K562 (cell line): ENCODE data around the gene SELENOK. TPM values are rescaled to one million over a fixed set of nuclear protein-coding genes. Genes with fewer than 3 reads are reported as not detected.
A peak's percentile ranks its signal among the peaks of the same experiment; 100 is the strongest.

Source experiments
- ATAC-seq: fragments of 200-7000 bp; cut with Tn5 transposase; 3 replicates; pipeline ENCODE4 v1.9.1; 2020; ENCODE audit warnings: moderate library complexity
- BruUV-seq: library from RNA; stranded (reverse); fragments of 400-500 nt; replicated peaks from 2 replicates; lab custom pipeline; 2021; lab: Mats Ljungman, UMichigan
- CTCF ChIA-PET: fragments of 300-600 bp; formaldehyde crosslinking; extraction: SDS; loops from one replicate; lab custom pipeline; 2021; ENCODE audit warnings: low intra/inter-chr PET ratio; lab: Yijun Ruan, JAX
- POLR2A ChIA-PET: fragments of 300-600, 350-650 bp; sonication (Branson Sonifier 250); formaldehyde crosslinking; extraction: SDS; loops from one replicate; lab custom pipeline; 2021; ENCODE audit warnings: antibody characterized with exemption, inconsistent platforms; lab: Yijun Ruan, JAX
- DNase-seq, 4 experiments: peaks; one replicate each; pipeline versions ENCODE4 v3.0.0 to v3.0.0-alpha.2; 2011 to 2018; ENCODE audit warnings: low spot score in 3 of 4, mixed read lengths in 3 of 4; ENCODE audit errors: extremely low read depth in 1 of 4
- FAIRE-seq: peaks from 2 replicates; lab custom pipeline; 2011; peaks lifted over from hg19 to GRCh38; lab: Jason Lieb, UNC
- H2AFZ ChIP-seq: 2 replicates; pipeline ENCODE4 v1.6.0; 2011; ENCODE audit warnings: low read depth, low read length, control low read depth, inconsistent platforms
- H3K27ac ChIP-seq: fragments of 200-600 bp; 3 replicates; pipeline ENCODE4 v1.8.0; 2011; ENCODE audit warnings: low read depth, mild to moderate bottlenecking, control low read depth, inconsistent platforms, low read length, moderate library complexity, mixed read lengths; ENCODE audit errors: extremely low read depth
- H3K27me3 ChIP-seq, 2 experiments: fragments of 300-600 bp in 1 of 2; 2 replicates in 1 of 2; 3 replicates in 1 of 2; pipeline versions ENCODE4 v1.6.0 to v1.8.0; 2011; ENCODE audit warnings: inconsistent platforms in 2 of 2, low read length in 2 of 2, mild to moderate bottlenecking in 1 of 2, mixed read lengths in 1 of 2, moderate library complexity in 1 of 2; ENCODE audit not compliant: control insufficient read depth in 2 of 2, insufficient read depth in 2 of 2
- H3K36me3 ChIP-seq: fragments of 300-600 bp; 3 replicates; pipeline ENCODE4 v1.8.0; 2011; ENCODE audit warnings: mild to moderate bottlenecking, low read length, inconsistent platforms; ENCODE audit not compliant: control insufficient read depth, insufficient read depth
- H3K4me1 ChIP-seq, 2 experiments: fragments of 200-600 bp in 1 of 2; replicated peaks in 1 of 2; 2 replicates in 1 of 2; 3 replicates in 1 of 2; pipeline versions ENCODE4 v1.5.1 to v1.8.0; 2011; ENCODE audit warnings: inconsistent platforms in 2 of 2, low read length in 2 of 2, mild to moderate bottlenecking in 1 of 2, mixed read lengths in 1 of 2, moderate library complexity in 1 of 2; ENCODE audit not compliant: control insufficient read depth in 2 of 2, insufficient read depth in 2 of 2
- H3K4me2 ChIP-seq: 2 replicates; pipeline ENCODE4 v1.6.1; 2011; ENCODE audit warnings: low read length, control low read depth, inconsistent platforms, mixed read lengths; ENCODE audit not compliant: insufficient read depth
- H3K4me3 ChIP-seq: fragments of 200-600 bp; sonication (generic), shearing (Covaris generic); 2 replicates; pipeline ENCODE4 v1.5.1; 2016; ENCODE audit warnings: control low read depth, inconsistent platforms
- H3K79me2 ChIP-seq: fragments of 200-600 bp; 3 replicates; pipeline ENCODE4 v1.8.0; 2011; ENCODE audit warnings: low read length, inconsistent platforms; ENCODE audit not compliant: control insufficient read depth, insufficient read depth
- H3K9ac ChIP-seq, 2 experiments: 2 replicates each; pipeline versions ENCODE4 v1.6.0 to v1.6.1; 2011; ENCODE audit warnings: low read depth in 2 of 2, low read length in 2 of 2, control low read depth in 1 of 2, inconsistent platforms in 1 of 2, mild to moderate bottlenecking in 1 of 2, mixed read lengths in 1 of 2; ENCODE audit not compliant: insufficient read depth in 1 of 2
- H3K9me1 ChIP-seq: one replicate; pipeline ENCODE4 v1.6.0; 2011; ENCODE audit warnings: inconsistent platforms, mild to moderate bottlenecking, low read length, moderate library complexity; ENCODE audit not compliant: control insufficient read depth, insufficient read depth
- H3K9me3 ChIP-seq: replicated peaks from 2 replicates; pipeline ENCODE4 v1.5.1; 2011; ENCODE audit warnings: low read depth, low read length, inconsistent platforms; ENCODE audit not compliant: control insufficient read depth, insufficient read depth
- H4K20me1 ChIP-seq: replicated peaks from 2 replicates; pipeline ENCODE4 v1.6.1; 2011; ENCODE audit warnings: low read length, inconsistent platforms, mixed read lengths; ENCODE audit not compliant: control insufficient read depth, insufficient read depth
- CBFA2T2 ChIP-seq: fragments of 450-650 bp; conservative IDR thresholded peaks from 2 replicates; pipeline ENCODE4 v1.6.1; 2017; ENCODE audit warnings: mild to moderate bottlenecking
- CCAR2 ChIP-seq: fragments of 200-400 bp; formaldehyde crosslinking; IDR thresholded peaks from 2 replicates; pipeline ENCODE4 v1.6.1; 2017; ENCODE audit warnings: mild to moderate bottlenecking, low read depth, low read length
- CHCHD3 ChIP-seq: fragments of 250-450 bp; sonication (Bioruptor Pico); IDR thresholded peaks from 2 replicates; pipeline ENCODE4 v2.1.2; 2022; ENCODE audit warnings: mild to moderate bottlenecking
- E2F3 ChIP-seq: fragments of 250-450 bp; sonication (Bioruptor Pico); IDR thresholded peaks from 2 replicates; pipeline ENCODE4 v1.4.0; 2020; ENCODE audit warnings: mild to moderate bottlenecking
- KDM2B ChIP-seq: fragments of 250-450 bp; sonication (Bioruptor Pico); IDR thresholded peaks from 2 replicates; pipeline ENCODE4 v1.8.0; 2021; ENCODE audit warnings: mild to moderate bottlenecking, moderate library complexity
- NBN ChIP-seq: fragments of 450-650 bp; IDR thresholded peaks from 2 replicates; pipeline ENCODE4 v1.6.1; 2016; ENCODE audit warnings: low read depth, mild to moderate bottlenecking
- PHF21A ChIP-seq: fragments of 450-650 bp; IDR thresholded peaks from 2 replicates; pipeline ENCODE4 v1.6.1; 2017; ENCODE audit warnings: low read depth, borderline replicate concordance
- POU5F1 ChIP-seq: fragments of 150-350 bp; IDR thresholded peaks from 2 replicates; pipeline ENCODE4 v1.6.1; 2014; ENCODE audit warnings: borderline replicate concordance, low read length, low read depth, mild to moderate bottlenecking; ENCODE audit not compliant: partially characterized antibody
- RNF2 ChIP-seq: sonication (generic); IDR thresholded peaks from 2 replicates; pipeline ENCODE4 v1.6.1; 2016
- SETDB1 ChIP-seq: IDR thresholded peaks from one replicate; pipeline ENCODE4 v1.6.1; 2012; ENCODE audit warnings: low read length, control low read depth, inconsistent platforms
- SMARCC2 ChIP-seq: fragments of 450-650 bp; IDR thresholded peaks from 2 replicates; pipeline ENCODE4 v1.6.1; 2017; ENCODE audit warnings: antibody characterized with exemption, moderate library complexity, mild to moderate bottlenecking, low read depth
- SREBF2 ChIP-seq: sonication (generic); formaldehyde crosslinking; IDR thresholded peaks from 2 replicates; pipeline ENCODE4 v1.4.0; 2020; ENCODE audit warnings: mild to moderate bottlenecking, missing genetic modification reagents
- STAG1 ChIP-seq: sonication (generic); formaldehyde crosslinking; IDR thresholded peaks from 2 replicates; pipeline ENCODE4 v1.5.0; 2020; ENCODE audit warnings: missing genetic modification reagents, borderline replicate concordance
- ZNF12 ChIP-seq: sonication (generic); formaldehyde crosslinking; IDR thresholded peaks from 2 replicates; pipeline ENCODE4 v1.4.0; 2020; ENCODE audit warnings: mild to moderate bottlenecking, missing genetic modification reagents
- ZNF134 ChIP-seq: fragments of 250-450 bp; sonication (Bioruptor Pico); conservative IDR thresholded peaks from 2 replicates; pipeline ENCODE4 v1.4.0; 2020
- ZNF197 ChIP-seq: fragments of 200-800 bp; sonication (Bioruptor generic); IDR thresholded peaks from 2 replicates; pipeline ENCODE4 v1.6.1; 2016; ENCODE audit warnings: low read depth, missing genetic modification characterization, missing compliant biosample characterization
- ZNF57 ChIP-seq: fragments of 450-650 bp; formaldehyde crosslinking; IDR thresholded peaks from 2 replicates; pipeline ENCODE4 v1.4.0; 2020; ENCODE audit warnings: mild to moderate bottlenecking, moderate library complexity
- ZNF76 ChIP-seq: fragments of 250-450 bp; sonication (Bioruptor Pico); IDR thresholded peaks from 2 replicates; pipeline ENCODE4 v1.4.0; 2020; ENCODE audit warnings: mild to moderate bottlenecking, moderate library complexity, borderline replicate concordance
- WGBS: fragments of 100-300 bp; shearing (Covaris generic); methylation state at CpG from one replicate; pipeline ENCODE4 v1.1.6; 2016; ENCODE audit warnings: low coverage, mixed read lengths; ENCODE audit not compliant: insufficient coverage; ENCODE audit errors: missing lambda C conversion rate; 5-methylcytosine and 5-hydroxymethylcytosine counted together
- in situ Hi-C: fragments of 300-500 bp; cut with MboI; formaldehyde crosslinking; loops from 4 replicates; pipeline ENCODE4 v1.15.0; 2018; ENCODE audit warnings: inconsistent platforms, mixed read lengths
- intact Hi-C: fragments of 100-400 bp; cut with micrococcal nuclease; formaldehyde crosslinking; loops from 2 replicates; pipeline ENCODE4 v1.14.2; 2022
- polyA plus RNA-seq, 8 experiments: library from polyadenylated mRNA; depleted of rRNA in 4 of 8; stranded (reverse) in 5 of 8; unstranded in 3 of 8; fragments of >200 nt; fragmentation: Nextera tagmentation in 2 of 8; fragmentation: Illumina TruSeq in 1 of 8; extraction: Ambion mirVana in 2 of 8; extraction: Trizol in 1 of 8; gene quantifications; 2 replicates each; pipeline versions ENCODE4 v1.2.1 to v1.2.3, GENCODE V29; 2011 to 2014; ENCODE audit warnings: inconsistent platforms in 1 of 8, missing spikeins in 1 of 8
- total RNA-seq, 7 experiments: library from RNA; depleted of rRNA in 6 of 7; stranded (reverse); fragments of >200 nt in 6 of 7; fragmentation: Illumina TruSeq in 2 of 7; extraction: Trizol in 2 of 7; gene quantifications; 2 replicates each; pipeline versions ENCODE4 v1.2.1 to v1.2.3, GENCODE V29; 2011 to 2021; ENCODE audit warnings: low replicate concordance in 1 of 7
- TF ChIP-seq, protein P1 (sequence below): fragments of 250-450 bp; sonication (Bioruptor Pico); IDR thresholded peaks from 2 replicates; pipeline ENCODE4 v1.8.0; 2021; ENCODE audit warnings: moderate library complexity, mild to moderate bottlenecking, inconsistent platforms
- TF ChIP-seq, protein P2 (sequence below), 2 experiments: fragments of 450-650 bp in 1 of 2; sonication (generic) in 1 of 2; formaldehyde crosslinking in 1 of 2; IDR thresholded peaks in 1 of 2; conservative IDR thresholded peaks in 1 of 2; 2 replicates each; pipeline versions ENCODE4 v1.6.1 to v1.8.1; 2016 to 2023; ENCODE audit warnings: mild to moderate bottlenecking in 2 of 2, moderate library complexity in 2 of 2, inconsistent platforms in 1 of 2, missing genetic modification reagents in 1 of 2

SELENOK gene
- total and polyA plus RNA-seq, 9 of the 15 experiments (the other 6 are each of a cell fraction or from before 2014, with no cell fraction given): 18.3 to 164 (median 34.8) TPM

DNA sequence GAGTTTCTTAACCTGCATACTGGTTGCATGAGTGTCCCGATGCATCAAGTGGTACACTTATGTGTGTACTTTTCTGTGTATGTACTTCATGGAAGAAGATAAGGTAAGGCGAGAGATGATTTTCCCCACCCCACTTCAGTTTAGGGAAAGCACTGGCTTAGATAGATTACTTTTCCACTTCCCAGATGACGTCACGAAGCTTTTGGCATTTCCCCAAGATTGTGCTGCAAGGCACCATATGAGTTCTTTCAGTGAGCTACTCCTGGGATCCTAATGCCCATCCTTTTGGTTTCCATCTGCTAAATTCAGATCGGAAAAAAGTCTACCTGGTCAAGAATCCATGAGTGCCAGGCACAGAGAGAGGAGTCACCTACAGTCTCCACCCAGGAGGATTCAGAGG is 40.8 kb downstream of the SELENOK start (continued):
- TF ChIP-seq, protein P1, sequence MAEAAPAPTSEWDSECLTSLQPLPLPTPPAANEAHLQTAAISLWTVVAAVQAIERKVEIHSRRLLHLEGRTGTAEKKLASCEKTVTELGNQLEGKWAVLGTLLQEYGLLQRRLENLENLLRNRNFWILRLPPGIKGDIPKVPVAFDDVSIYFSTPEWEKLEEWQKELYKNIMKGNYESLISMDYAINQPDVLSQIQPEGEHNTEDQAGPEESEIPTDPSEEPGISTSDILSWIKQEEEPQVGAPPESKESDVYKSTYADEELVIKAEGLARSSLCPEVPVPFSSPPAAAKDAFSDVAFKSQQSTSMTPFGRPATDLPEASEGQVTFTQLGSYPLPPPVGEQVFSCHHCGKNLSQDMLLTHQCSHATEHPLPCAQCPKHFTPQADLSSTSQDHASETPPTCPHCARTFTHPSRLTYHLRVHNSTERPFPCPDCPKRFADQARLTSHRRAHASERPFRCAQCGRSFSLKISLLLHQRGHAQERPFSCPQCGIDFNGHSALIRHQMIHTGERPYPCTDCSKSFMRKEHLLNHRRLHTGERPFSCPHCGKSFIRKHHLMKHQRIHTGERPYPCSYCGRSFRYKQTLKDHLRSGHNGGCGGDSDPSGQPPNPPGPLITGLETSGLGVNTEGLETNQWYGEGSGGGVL: no peak
- TF ChIP-seq, protein P2, sequence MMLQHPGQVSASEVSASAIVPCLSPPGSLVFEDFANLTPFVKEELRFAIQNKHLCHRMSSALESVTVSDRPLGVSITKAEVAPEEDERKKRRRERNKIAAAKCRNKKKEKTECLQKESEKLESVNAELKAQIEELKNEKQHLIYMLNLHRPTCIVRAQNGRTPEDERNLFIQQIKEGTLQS (IDR thresholded peaks at IDR 0.05): peak; percentile 25; the same call in 1 of the 2 replicates
- TF ChIP-seq, protein P2 (CRISPR knock-in tag; conservative IDR thresholded peaks at IDR 0.05): no peak
- TF ChIP-seq SREBF2 (CRISPR knock-in tag): no peak

DNA sequence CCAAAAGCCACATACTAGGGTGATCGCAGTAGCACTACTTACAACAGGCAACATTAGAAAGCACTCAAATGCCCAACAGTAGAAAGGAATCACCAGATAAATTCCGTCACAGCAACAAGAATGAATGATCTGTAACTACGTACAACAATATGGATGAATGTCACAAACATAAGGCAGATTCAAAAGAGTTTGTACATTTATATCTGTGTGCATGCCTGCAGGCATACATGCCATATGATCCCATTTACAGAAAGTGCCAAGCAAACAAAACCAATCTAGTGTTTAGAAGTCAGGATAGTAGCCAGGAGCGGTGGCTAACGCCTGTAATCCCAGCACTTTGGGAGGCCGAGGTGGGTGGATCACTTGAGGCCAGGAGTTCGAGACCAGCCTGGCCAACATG is 41.7 kb downstream of the SELENOK start:
- WGBS: 22% methylated on average over 7 of the region's 7 CpGs
- intact Hi-C loops: no loop called here
- no peak overlapping the region for H3K4me2 ChIP-seq

More for the DNA sequence above, 41.7 kb downstream of the SELENOK start:
- CTCF ChIA-PET: no interaction called here
- Histone ChIP-seq H3K9ac (no peak overlapping the region), H2AFZ (no peak overlapping the region), H3K79me2 (no peaks in the 10 kb centered on the region), H3K9me1 (no peaks in the 10 kb centered on the region), H3K36me3 (no peaks in the 10 kb centered on the region), H4K20me1 (no peaks in the 10 kb centered on the region), H3K27me3 (peaks cover 0 to 27% of the 10 kb centered on the region in 2 experiments; a peak in 3 of 5 replicates), H3K4me3 (no peak overlapping the region), H3K27ac (no peak overlapping the region), H3K9me3 (no peaks in the 10 kb centered on the region), H3K4me1 (peaks cover 0 to 13% of the 10 kb centered on the region in 2 experiments; a peak in 2 of 5 replicates)
- DNase-seq (no peak), FAIRE-seq (no peak), ATAC-seq (no peak)
- BruUV-seq: no TSS peak
- in situ Hi-C loops: no loop called here
- POLR2A ChIA-PET: no interaction called here
- no peak for TF ChIP-seq ZNF134 (CRISPR knock-in tag)
- no peak for TF ChIP-seq STAG1
- no peak for TF ChIP-seq SETDB1
- no peak for TF ChIP-seq ZNF57
- no peak for TF ChIP-seq POU5F1
- no peak for TF ChIP-seq NBN
- TF ChIP-seq CCAR2: no peak
- TF ChIP-seq KDM2B (CRISPR knock-in tag): no peak
- no peak for TF ChIP-seq E2F3
- TF ChIP-seq ZNF12 (CRISPR knock-in tag): no peak
- TF ChIP-seq PHF21A: no peak
- TF ChIP-seq CHCHD3 (CRISPR knock-in tag): no peak
- TF ChIP-seq ZNF76 (CRISPR knock-in tag): no peak
- no peak for TF ChIP-seq RNF2
- TF ChIP-seq ZNF197: no peak
- no peak for TF ChIP-seq SMARCC2
- no peak for TF ChIP-seq CBFA2T2
